ES-I3 (cell line): ENCODE results near the gene LRRC15.

Experiments
- H3K36me3 ChIP-seq: 2 replicates; pipeline ENCODE4 v1.6.1; 2013; ENCODE audit warnings: mild to moderate bottlenecking, low read length, control low read depth, moderate library complexity; ENCODE audit not compliant: insufficient read depth
- H3K4me1 ChIP-seq: 2 replicates; pipeline ENCODE4 v1.6.1; 2013; ENCODE audit warnings: mild to moderate bottlenecking, control low read depth, low read length; ENCODE audit not compliant: insufficient read depth
- H3K9ac ChIP-seq: 2 replicates; pipeline ENCODE4 v1.6.1; 2013; ENCODE audit warnings: low read depth, mild to moderate bottlenecking, low read length, moderate library complexity
- H3K9me3 ChIP-seq: 2 replicates; pipeline ENCODE4 v1.6.1; 2013; ENCODE audit warnings: mild to moderate bottlenecking, low read length, moderate library complexity; ENCODE audit not compliant: control insufficient read depth, insufficient read depth

LRRC15 gene

GRCh38 chr3:194395212-194395611, 25.7 kb upstream of the LRRC15 start:
- Histone ChIP-seq H3K9ac (no peak overlapping the region), H3K4me1 (peaks cover 7% of the 10 kb centered on the region; the same call in 1 of the 2 replicates), H3K36me3 (no peaks in the 10 kb centered on the region), H3K9me3 (no peaks in the 10 kb centered on the region)

GRCh38 chr3:194392576-194392975, 23.0 kb upstream of the LRRC15 start:
- Histone ChIP-seq H3K36me3 (no peaks in the 10 kb centered on the region), H3K9ac (no peak overlapping the region), H3K9me3 (no peaks in the 10 kb centered on the region), H3K4me1 (peaks cover 6% of the 10 kb centered on the region; the same call in 1 of the 2 replicates)

GRCh38 chr3:194390835-194391234, 21.3 kb upstream of the LRRC15 start:
- Histone ChIP-seq H3K9ac (no peak overlapping the region), H3K36me3 (no peaks in the 10 kb centered on the region), H3K9me3 (no peaks in the 10 kb centered on the region), H3K4me1 (no peaks in the 10 kb centered on the region; the same call in 1 of the 2 replicates)

DNA sequence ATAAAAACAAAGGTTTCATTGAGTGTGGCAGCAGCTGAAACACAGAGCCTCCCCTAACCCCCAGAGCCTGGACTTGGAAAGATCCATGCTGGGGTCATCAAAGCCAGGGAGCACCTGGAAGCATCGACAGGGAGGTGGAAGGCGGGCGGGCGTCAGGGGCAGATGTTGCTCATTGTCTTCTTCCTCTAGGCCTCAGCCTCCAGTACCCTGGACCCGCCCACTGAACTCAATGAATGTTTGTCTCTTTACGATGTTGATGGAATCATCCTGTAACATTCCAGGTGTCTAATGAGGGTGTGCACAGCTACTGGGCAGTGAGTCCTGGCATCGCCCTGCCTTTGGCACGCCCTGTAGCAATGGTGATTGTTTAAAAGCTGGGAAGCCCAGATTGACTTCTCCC, 19.7 kb upstream of the LRRC15 start:
- Histone ChIP-seq H3K36me3 (no peaks in the 10 kb centered on the region), H3K9me3 (no peaks in the 10 kb centered on the region), H3K4me1 (no peaks in the 10 kb centered on the region), H3K9ac (no peak overlapping the region)

- Histone ChIP-seq H3K4me1 (peaks cover 5% of the 10 kb centered on the region), H3K9me3 (no peaks in the 10 kb centered on the region), H3K36me3 (no peaks in the 10 kb centered on the region), H3K9ac (no peak overlapping the region)
These were observed 18.4 kb upstream of the LRRC15 start for GRCh38 chr3:194387926-194388418.

DNA sequence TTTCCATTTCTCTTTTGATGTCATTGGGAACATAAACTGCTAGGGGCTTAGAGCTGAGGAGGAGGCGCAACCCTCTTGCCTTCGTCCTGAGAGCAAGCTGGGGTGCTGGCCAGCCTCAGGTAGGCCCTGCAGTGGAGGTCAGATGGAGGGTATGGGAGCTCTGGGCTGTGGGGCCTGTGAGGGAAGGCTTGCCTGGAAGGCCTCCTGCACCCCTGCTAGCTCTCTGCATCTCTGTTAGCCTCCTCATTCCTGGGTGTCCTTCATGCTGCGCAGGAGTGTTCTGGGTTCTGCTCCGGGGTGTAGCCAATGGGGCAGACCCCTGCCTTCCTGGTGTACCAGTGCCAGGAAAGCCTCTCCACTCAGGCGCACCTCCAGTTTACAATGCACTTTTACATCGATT, 17.7 kb upstream of the LRRC15 start:
- no peak overlapping the region for H3K9ac ChIP-seq
- peaks cover 10% of the 10 kb centered on the region for H3K4me1 ChIP-seq
- no peaks in the 10 kb centered on the region for H3K36me3 ChIP-seq
- no peaks in the 10 kb centered on the region for H3K9me3 ChIP-seq

- Histone ChIP-seq H3K9ac (no peak overlapping the region), H3K4me1 (peaks cover 11% of the 10 kb centered on the region), H3K36me3 (no peaks in the 10 kb centered on the region), H3K9me3 (no peaks in the 10 kb centered on the region)
These were observed 17.1 kb upstream of the LRRC15 start for GRCh38 chr3:194386648-194387047.

DNA sequence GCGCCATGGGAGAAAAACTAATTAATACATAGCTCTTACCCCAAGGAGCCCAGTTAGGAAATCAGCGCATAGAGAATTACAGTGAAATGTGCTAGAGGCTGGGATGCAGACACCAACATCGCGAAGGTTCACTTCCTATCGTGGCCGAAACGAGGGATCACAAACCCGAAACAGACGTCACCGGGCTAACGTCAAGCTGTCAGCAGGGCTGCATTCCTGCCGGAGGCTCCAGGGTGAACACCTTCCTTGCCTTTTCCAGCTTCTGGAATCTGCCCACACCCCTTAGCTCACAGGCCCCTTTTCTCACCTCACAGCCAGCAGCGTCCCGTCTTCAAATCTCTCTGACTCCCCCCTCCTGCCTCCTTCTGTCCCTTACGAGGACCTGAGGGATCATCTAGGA, 16.5 kb upstream of the LRRC15 start:
- H3K36me3 ChIP-seq = no peaks in the 10 kb centered on the region
- no peaks in the 10 kb centered on the region for H3K9me3 ChIP-seq
- H3K4me1 ChIP-seq = peaks cover 11% of the 10 kb centered on the region
- no peak overlapping the region for H3K9ac ChIP-seq

GRCh38 chr3:194384569-194385001, 15.0 kb upstream of the LRRC15 start:
- Histone ChIP-seq H3K4me1 (peaks cover 23% of the 10 kb centered on the region), H3K9ac (no peak overlapping the region), H3K36me3 (no peaks in the 10 kb centered on the region), H3K9me3 (no peaks in the 10 kb centered on the region)

GRCh38 chr3:194384156-194384555, 14.6 kb upstream of the LRRC15 start:
- H3K36me3 ChIP-seq = no peaks in the 10 kb centered on the region
- no peak overlapping the region for H3K9ac ChIP-seq
- peaks cover 23% of the 10 kb centered on the region for H3K4me1 ChIP-seq
- H3K9me3 ChIP-seq = no peaks in the 10 kb centered on the region

- H3K9ac ChIP-seq = no peak overlapping the region
- H3K36me3 ChIP-seq = no peaks in the 10 kb centered on the region
- H3K4me1 ChIP-seq = peaks cover 23% of the 10 kb centered on the region
- no peaks in the 10 kb centered on the region for H3K9me3 ChIP-seq
These were observed 13.9 kb upstream of the LRRC15 start for GRCh38 chr3:194383276-194383940.

- Histone ChIP-seq H3K36me3 (no peaks in the 10 kb centered on the region), H3K4me1 (peaks cover 23% of the 10 kb centered on the region), H3K9ac (no peak overlapping the region), H3K9me3 (no peaks in the 10 kb centered on the region)
These were observed 13.3 kb upstream of the LRRC15 start for GRCh38 chr3:194382892-194383223.

GRCh38 chr3:194382196-194382891, 12.8 kb upstream of the LRRC15 start:
- H3K4me1 ChIP-seq = peaks cover 23% of the 10 kb centered on the region
- no peaks in the 10 kb centered on the region for H3K9me3 ChIP-seq

DNA sequence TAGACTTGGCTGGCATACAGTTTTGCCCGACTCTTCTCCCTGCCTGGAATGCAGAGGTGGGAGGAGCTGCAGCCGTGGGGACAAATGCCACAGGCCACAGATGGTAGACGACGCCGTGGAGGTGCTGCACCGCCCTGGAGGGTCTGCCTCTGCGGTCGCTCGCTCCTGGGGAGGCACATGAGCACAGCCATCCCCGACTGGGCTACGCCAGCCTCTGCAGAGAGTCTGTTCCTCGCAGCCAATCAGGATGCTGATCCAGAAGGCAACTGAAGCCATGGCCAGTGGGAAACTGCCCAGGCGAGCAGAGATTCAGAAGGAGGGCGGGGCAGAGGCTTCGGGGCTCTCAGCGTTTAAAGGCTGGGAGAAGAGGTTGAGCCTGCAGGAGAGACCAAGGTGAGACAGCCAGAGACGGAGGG, 11.9 kb upstream of the LRRC15 start:
- peaks cover 23% of the 10 kb centered on the region for H3K4me1 ChIP-seq
- H3K36me3 ChIP-seq = no peaks in the 10 kb centered on the region

More at GRCh38 chr3:194382196-194382891, 12.8 kb upstream of the LRRC15 start:
- Histone ChIP-seq H3K9ac (no peak overlapping the region), H3K36me3 (no peaks in the 10 kb centered on the region)

GRCh38 chr3:194380326-194380725, 10.8 kb upstream of the LRRC15 start:
- peaks cover 33% of the 10 kb centered on the region for H3K4me1 ChIP-seq
- no peaks in the 10 kb centered on the region for H3K36me3 ChIP-seq
- no peaks in the 10 kb centered on the region for H3K9me3 ChIP-seq

More for the DNA sequence above, 11.9 kb upstream of the LRRC15 start:
- Histone ChIP-seq H3K9ac (no peak overlapping the region; the same call in 1 of the 2 replicates), H3K9me3 (no peaks in the 10 kb centered on the region)

More at GRCh38 chr3:194380326-194380725, 10.8 kb upstream of the LRRC15 start:
- H3K9ac ChIP-seq = no peak overlapping the region
